ENCODE measurements around the gene GABRR3.

Gene GABRR3

DNA sequence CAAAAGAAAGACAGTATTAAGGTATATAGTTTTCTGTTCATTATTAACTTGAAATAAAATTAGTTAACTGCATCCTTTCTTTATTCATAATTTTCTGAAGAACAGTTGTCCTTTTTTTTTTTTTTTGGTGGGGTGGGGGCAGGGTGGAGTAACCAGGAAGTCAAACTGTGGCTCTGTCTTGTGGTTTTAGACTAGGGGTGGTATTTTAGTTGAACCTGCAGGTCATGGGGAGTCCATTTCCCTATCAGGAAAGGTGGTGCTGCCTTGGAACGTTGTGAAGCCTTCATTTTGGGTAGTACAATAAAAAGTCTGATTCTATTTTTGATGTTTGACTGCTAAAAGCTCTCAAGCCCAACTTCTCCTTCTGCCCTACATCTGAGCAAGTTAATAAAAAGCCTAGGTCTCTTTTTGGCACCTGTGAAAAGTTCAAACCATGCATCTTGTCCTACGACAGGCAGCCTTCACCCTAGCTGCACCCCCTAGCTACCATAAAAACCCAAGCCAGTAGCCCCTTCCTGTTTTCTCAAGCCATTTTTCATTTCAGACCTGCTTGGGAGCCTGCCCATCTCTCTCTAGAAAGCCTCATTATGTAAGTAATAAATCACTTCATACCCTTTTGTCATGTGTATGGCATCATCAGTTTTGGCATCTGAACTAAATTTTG lies 31.7 kb downstream of the GABRR3 start:
- Histone ChIP-seq H3K9ac (ENCODE audit: low read length) (no peak overlapping the region), H3K27me3 (replicated peaks; ENCODE audit: insufficient read depth, low read length) (no peaks in the 10 kb centered on the region), H3F3A (ENCODE audit: insufficient read depth, low read length) (peaks cover 4% of the 10 kb centered on the region; the same call in 1 of the 2 replicates), H3K27ac (ENCODE audit: low read length) (peak overlapping the region; percentile 67; the same call in 1 of the 2 replicates), H2AFZ (ENCODE audit: low read length) (peak overlapping the region; percentile 39), H3K36me3 (replicated peaks; ENCODE audit: insufficient read depth, low read length) (no peaks in the 10 kb centered on the region), H3K9me2 (replicated peaks; ENCODE audit: insufficient read depth, low read length) (no peaks in the 10 kb centered on the region), H3K9me3 (replicated peaks; ENCODE audit: insufficient read depth, low read length) (no peaks in the 10 kb centered on the region), H3K4me3 (ENCODE audit: low read length) (no peak overlapping the region), H4K20me1 (ENCODE audit: insufficient read depth, low read length) (no peaks in the 10 kb centered on the region), H3K4me2 (ENCODE audit: low read depth, low read length) (peak overlapping the region; percentile 61; the same call in 1 of the 2 replicates), H3K4me1 (ENCODE audit: low read length) (peaks cover 26% of the 10 kb centered on the region), H3K79me2 (ENCODE audit: low read length) (no peaks in the 10 kb centered on the region)
- DNase-seq = peak; percentile 84
- TF ChIP-seq, protein P1, sequence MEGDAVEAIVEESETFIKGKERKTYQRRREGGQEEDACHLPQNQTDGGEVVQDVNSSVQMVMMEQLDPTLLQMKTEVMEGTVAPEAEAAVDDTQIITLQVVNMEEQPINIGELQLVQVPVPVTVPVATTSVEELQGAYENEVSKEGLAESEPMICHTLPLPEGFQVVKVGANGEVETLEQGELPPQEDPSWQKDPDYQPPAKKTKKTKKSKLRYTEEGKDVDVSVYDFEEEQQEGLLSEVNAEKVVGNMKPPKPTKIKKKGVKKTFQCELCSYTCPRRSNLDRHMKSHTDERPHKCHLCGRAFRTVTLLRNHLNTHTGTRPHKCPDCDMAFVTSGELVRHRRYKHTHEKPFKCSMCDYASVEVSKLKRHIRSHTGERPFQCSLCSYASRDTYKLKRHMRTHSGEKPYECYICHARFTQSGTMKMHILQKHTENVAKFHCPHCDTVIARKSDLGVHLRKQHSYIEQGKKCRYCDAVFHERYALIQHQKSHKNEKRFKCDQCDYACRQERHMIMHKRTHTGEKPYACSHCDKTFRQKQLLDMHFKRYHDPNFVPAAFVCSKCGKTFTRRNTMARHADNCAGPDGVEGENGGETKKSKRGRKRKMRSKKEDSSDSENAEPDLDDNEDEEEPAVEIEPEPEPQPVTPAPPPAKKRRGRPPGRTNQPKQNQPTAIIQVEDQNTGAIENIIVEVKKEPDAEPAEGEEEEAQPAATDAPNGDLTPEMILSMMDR (IDR thresholded peaks at IDR 0.05; ENCODE audit: low read length) = no peak
- TF ChIP-seq EZH2 (optimal IDR thresholded peaks at IDR 0.05; ENCODE audit: low read depth, low read length) = no peak
- no peak for TF ChIP-seq EZH2phosphoT487 (IDR thresholded peaks at IDR 0.05; ENCODE audit: low read length)

DNA sequence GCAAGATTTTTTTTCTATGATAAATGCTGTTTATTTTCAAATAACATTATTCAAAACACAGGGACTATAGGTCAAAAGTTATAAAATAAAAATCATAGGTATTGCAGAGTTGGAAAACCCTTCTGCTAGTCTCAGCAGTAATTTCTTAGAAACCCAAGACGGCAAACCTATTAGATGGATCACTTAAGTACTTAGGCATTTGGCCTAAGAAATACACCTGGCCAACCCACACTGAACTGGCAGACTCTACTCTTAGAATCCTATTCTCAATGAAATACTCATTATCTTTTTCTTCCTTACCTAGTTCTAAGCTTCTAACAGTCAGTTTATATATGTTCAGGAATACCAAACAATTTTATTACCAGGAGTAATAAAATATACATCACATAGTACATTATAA lies 32.4 kb downstream of the GABRR3 start:
- Histone ChIP-seq H2AFZ (ENCODE audit: low read length) (no peak overlapping the region), H3K4me3 (ENCODE audit: low read length) (no peak overlapping the region), H3K9me2 (replicated peaks; ENCODE audit: insufficient read depth, low read length) (no peaks in the 10 kb centered on the region)

DNA sequence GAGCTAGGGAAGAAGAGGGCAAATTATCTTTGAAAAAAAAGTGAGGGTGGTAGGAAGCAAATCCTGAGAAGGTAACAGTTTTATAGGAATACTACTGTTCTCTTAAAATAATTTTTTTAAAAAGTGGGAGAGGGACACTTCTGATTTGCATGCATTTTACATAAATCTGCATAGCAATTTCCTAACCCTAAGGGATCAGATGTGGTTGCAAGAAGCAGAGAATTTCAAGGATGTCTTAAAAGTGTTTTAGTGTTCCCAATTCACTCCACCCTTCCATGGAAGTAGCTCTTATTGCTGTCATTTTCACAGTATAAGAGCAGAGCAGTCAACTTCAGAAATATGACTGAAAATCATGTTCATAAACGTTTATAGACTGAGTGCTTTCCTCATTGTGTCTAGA lies 35.1 kb downstream of the GABRR3 start:
- Histone ChIP-seq H3K27ac (ENCODE audit: low read length) (no peak overlapping the region), H2AFZ (ENCODE audit: low read length) (no peak overlapping the region), H3K9ac (ENCODE audit: low read length) (no peak overlapping the region), H3K9me2 (replicated peaks; ENCODE audit: insufficient read depth, low read length) (no peaks in the 10 kb centered on the region), H3K9me3 (replicated peaks; ENCODE audit: insufficient read depth, low read length) (no peaks in the 10 kb centered on the region), H3K4me1 (ENCODE audit: low read length) (peaks cover 19% of the 10 kb centered on the region), H3K27me3 (replicated peaks; ENCODE audit: insufficient read depth, low read length) (no peaks in the 10 kb centered on the region), H4K20me1 (ENCODE audit: insufficient read depth, low read length) (no peaks in the 10 kb centered on the region), H3K4me2 (ENCODE audit: low read depth, low read length) (no peak overlapping the region), H3K36me3 (replicated peaks; ENCODE audit: insufficient read depth, low read length) (no peaks in the 10 kb centered on the region), H3F3A (ENCODE audit: insufficient read depth, low read length) (peaks cover 2% of the 10 kb centered on the region; the same call in 1 of the 2 replicates), H3K4me3 (ENCODE audit: low read length) (no peak overlapping the region), H3K79me2 (ENCODE audit: low read length) (no peaks in the 10 kb centered on the region)
- DNase-seq = no peak
- TF ChIP-seq EZH2phosphoT487 (IDR thresholded peaks at IDR 0.05; ENCODE audit: low read length) = no peak
- TF ChIP-seq, protein P1 (IDR thresholded peaks at IDR 0.05; ENCODE audit: low read length) = no peak
- no peak for TF ChIP-seq EZH2 (optimal IDR thresholded peaks at IDR 0.05; ENCODE audit: low read depth, low read length)

More for the DNA sequence above, 32.4 kb downstream of the GABRR3 start:
- Histone ChIP-seq H3K4me2 (ENCODE audit: low read depth, low read length) (peak overlapping the region; percentile 61; the same call in 1 of the 2 replicates), H4K20me1 (ENCODE audit: insufficient read depth, low read length) (no peaks in the 10 kb centered on the region), H3K36me3 (replicated peaks; ENCODE audit: insufficient read depth, low read length) (no peaks in the 10 kb centered on the region), H3K27ac (ENCODE audit: low read length) (peak overlapping the region; percentile 67; the same call in 1 of the 2 replicates), H3F3A (ENCODE audit: insufficient read depth, low read length) (peaks cover 2% of the 10 kb centered on the region; the same call in 1 of the 2 replicates), H3K9ac (ENCODE audit: low read length) (no peak overlapping the region), H3K9me3 (replicated peaks; ENCODE audit: insufficient read depth, low read length) (no peaks in the 10 kb centered on the region), H3K79me2 (ENCODE audit: low read length) (no peaks in the 10 kb centered on the region), H3K27me3 (replicated peaks; ENCODE audit: insufficient read depth, low read length) (no peaks in the 10 kb centered on the region), H3K4me1 (ENCODE audit: low read length) (peaks cover 19% of the 10 kb centered on the region)
- TF ChIP-seq, protein P1 (IDR thresholded peaks at IDR 0.05; ENCODE audit: low read length) = no peak
- TF ChIP-seq EZH2 (optimal IDR thresholded peaks at IDR 0.05; ENCODE audit: low read depth, low read length) (no peak), EZH2phosphoT487 (IDR thresholded peaks at IDR 0.05; ENCODE audit: low read length) (no peak)
- DNase-seq = peak; percentile 30

Measured in MM.1S (cell line).